ENCODE results near the gene DCDC2C. TPM values are rescaled to one million over a fixed set of nuclear protein-coding genes. Genes with fewer than 3 reads are reported as not detected.

DCDC2C gene
- total RNA-seq, 2 donors from 2014 or later: 5.9 TPM; not detected in 1

DNA sequence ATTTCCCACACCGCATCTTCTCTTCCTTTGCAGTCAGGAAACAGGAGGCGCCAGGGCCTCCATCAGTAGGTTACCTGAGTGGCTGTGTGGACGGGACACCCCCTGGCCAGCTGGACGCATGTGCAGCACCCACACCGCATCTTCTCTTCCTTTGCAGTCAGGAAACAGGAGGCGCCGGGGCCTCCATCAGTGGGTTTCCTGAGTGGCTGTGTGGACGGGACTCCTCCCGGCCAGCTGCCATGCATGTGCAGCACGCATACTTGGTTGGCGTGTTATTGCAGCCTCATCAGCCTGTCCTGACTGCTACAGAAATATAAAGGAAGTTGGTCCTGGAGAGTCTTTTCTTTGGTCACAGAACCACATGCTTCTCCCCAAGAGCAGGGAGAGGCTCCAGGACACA lies 74.6 kb downstream of the DCDC2C start:
- intact Hi-C loops (cut with DNase I): no loop called here
- Histone ChIP-seq H3K9me3 (no peaks in the 10 kb centered on the region), H3K36me3 (no peaks in the 10 kb centered on the region), H3K27ac (no peak overlapping the region), H3K27me3 (replicated peaks; ENCODE audit: insufficient read depth) (no peaks in the 10 kb centered on the region), H3K4me1 (replicated peaks) (no peaks in the 10 kb centered on the region), H3K4me3 (no peak overlapping the region)
- TF ChIP-seq, protein P1, sequence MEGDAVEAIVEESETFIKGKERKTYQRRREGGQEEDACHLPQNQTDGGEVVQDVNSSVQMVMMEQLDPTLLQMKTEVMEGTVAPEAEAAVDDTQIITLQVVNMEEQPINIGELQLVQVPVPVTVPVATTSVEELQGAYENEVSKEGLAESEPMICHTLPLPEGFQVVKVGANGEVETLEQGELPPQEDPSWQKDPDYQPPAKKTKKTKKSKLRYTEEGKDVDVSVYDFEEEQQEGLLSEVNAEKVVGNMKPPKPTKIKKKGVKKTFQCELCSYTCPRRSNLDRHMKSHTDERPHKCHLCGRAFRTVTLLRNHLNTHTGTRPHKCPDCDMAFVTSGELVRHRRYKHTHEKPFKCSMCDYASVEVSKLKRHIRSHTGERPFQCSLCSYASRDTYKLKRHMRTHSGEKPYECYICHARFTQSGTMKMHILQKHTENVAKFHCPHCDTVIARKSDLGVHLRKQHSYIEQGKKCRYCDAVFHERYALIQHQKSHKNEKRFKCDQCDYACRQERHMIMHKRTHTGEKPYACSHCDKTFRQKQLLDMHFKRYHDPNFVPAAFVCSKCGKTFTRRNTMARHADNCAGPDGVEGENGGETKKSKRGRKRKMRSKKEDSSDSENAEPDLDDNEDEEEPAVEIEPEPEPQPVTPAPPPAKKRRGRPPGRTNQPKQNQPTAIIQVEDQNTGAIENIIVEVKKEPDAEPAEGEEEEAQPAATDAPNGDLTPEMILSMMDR (IDR thresholded peaks at IDR 0.05): no peak
- TF ChIP-seq POLR2AphosphoS5 (IDR thresholded peaks at IDR 0.05) (no peak), POLR2A (IDR thresholded peaks at IDR 0.05) (no peak)
- no peak for DNase-seq (ENCODE audit: low spot score)
- 81% methylated on average over 11 of the region's 11 CpGs for WGBS

DNA sequence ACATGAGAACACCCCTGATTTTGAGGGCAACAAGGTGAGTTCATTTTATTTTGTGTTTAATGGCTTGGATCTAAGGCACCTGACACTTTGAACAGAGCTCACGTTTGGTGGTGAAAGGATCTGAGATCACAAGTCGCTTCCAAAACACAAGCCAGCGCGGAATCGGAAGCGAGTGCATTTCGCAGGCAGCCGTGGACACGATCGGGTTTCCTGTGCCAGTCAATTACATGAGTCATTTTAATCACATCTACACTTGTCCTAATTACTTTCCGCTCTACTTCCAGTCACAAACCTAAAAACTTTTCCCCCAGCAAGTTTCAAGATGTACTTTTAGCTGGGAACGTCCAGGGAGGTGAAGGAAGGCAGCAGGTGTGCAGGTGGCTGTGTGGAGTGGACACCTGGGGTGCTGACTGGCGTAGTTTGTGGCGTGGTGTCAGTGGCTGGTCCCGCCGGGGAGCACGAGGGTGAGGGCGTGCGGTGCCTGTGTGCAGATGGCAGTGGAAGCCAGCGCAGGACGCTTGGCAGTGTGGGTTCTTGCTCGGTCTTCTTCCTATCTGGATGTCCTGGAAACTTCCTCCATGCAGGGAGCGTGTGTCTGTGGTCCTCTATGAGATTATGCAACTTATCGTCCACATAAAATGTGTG lies 75.6 kb downstream of the DCDC2C start:
- Histone ChIP-seq H3K36me3 (no peaks in the 10 kb centered on the region), H3K27me3 (replicated peaks; ENCODE audit: insufficient read depth) (no peaks in the 10 kb centered on the region), H3K4me3 (no peak overlapping the region), H3K4me1 (replicated peaks) (no peaks in the 10 kb centered on the region), H3K9me3 (no peaks in the 10 kb centered on the region), H3K27ac (no peak overlapping the region)
- DNase-seq (ENCODE audit: low spot score): no peak
- intact Hi-C loops (cut with DNase I): no loop called here
- TF ChIP-seq POLR2AphosphoS5 (IDR thresholded peaks at IDR 0.05) (no peak), POLR2A (IDR thresholded peaks at IDR 0.05) (no peak)
- TF ChIP-seq, protein P1 (IDR thresholded peaks at IDR 0.05): no peak
- 73% methylated on average over 24 of the region's 24 CpGs for WGBS

- Histone ChIP-seq H3K4me3 (no peak overlapping the region), H3K27me3 (replicated peaks; ENCODE audit: insufficient read depth) (no peaks in the 10 kb centered on the region), H3K27ac (no peak overlapping the region), H3K4me1 (replicated peaks) (no peaks in the 10 kb centered on the region), H3K9me3 (no peaks in the 10 kb centered on the region), H3K36me3 (no peaks in the 10 kb centered on the region)
- TF ChIP-seq POLR2AphosphoS5 (IDR thresholded peaks at IDR 0.05) (no peak), POLR2A (IDR thresholded peaks at IDR 0.05) (no peak)
- TF ChIP-seq, protein P1 (IDR thresholded peaks at IDR 0.05): no peak
- WGBS: 15% methylated on average over 10 of the region's 10 CpGs
- intact Hi-C loops (cut with DNase I): no loop called here
- no peak for DNase-seq (ENCODE audit: low spot score)
Observed at GRCh38 chr2:3779496-3780049, 76.2 kb downstream of the DCDC2C start.

DNA sequence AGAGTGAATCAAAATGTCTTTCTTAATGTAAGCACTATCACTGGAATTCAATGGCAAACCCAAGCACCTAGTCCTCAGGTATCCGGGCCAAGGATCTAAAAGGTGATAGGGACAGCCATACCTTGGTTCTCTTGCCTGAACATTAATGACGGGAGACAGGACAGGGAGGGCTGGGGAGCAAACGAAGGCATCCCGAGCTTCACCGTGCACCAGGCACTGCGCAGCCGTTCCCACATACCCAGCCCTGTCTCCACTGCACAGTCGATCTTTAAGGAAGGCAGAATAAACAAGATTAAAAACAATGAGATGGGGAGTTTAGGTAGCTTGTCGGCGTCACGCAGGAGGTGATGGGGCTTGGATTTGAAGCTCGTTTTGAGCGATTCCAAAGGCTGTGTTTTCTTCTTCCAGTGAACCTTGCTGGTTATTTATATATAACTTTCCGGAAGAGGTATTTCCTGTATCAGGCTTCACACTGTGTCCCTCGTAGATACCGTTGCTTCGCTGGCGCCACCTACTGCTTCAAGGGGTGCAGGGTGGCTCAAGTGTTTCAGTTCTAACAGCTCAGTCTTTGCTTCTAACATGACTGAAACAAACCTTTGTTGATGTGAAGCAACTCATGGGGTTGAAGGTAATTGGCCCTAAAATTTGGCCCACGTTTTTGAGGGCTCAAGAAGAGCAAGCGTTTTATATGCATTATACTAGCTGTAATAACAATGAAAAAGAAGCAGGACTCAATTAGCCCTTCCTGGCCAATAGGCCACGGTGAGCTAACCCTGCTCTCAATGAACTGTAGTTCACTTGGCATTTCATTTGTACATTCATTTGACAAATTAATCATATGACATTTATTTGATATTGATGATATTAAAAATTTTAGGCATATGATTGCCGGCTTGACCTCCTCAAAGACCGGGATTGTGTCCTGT lies 77.4 kb downstream of the DCDC2C start:
- TF ChIP-seq POLR2AphosphoS5 (IDR thresholded peaks at IDR 0.05) (no peak), POLR2A (IDR thresholded peaks at IDR 0.05) (no peak)
- TF ChIP-seq, protein P1 (IDR thresholded peaks at IDR 0.05): peak in 3 of 4 experiments; percentile 45 to 46 (median 45)
- Histone ChIP-seq H3K4me3 (no peak overlapping the region), H3K27me3 (replicated peaks; ENCODE audit: insufficient read depth) (no peaks in the 10 kb centered on the region), H3K4me1 (replicated peaks) (peaks cover under 1% of the 10 kb centered on the region), H3K36me3 (no peaks in the 10 kb centered on the region), H3K9me3 (no peaks in the 10 kb centered on the region), H3K27ac (no peak overlapping the region)
- intact Hi-C loops (cut with DNase I): no loop called here
- whole genome bisulfite sequencing: 58% methylated on average over 23 of the region's 23 CpGs
- peak; percentile 57 for DNase-seq (ENCODE audit: low spot score)

Data from prostate gland (tissue), 2 donors.